GM18907 (cell line): ENCODE data around the gene KIAA0753.
"Not testable (repeated sequence)": the region's sequence is repeated elsewhere in the genome, so short reads cannot be mapped to it uniquely, and the experiment has no call there.

ENCODE experiments used
- ATAC-seq: cut with Tn5 transposase; IDR thresholded peaks from one replicate; pipeline ENCODE4 v1.9.1; 2021; ENCODE audit warnings: mild to moderate bottlenecking, moderate library complexity; ENCODE audit not compliant: unreplicated experiment

The KIAA0753 gene

GRCh38 chr17:6599364-6599763 is 41.1 kb downstream of the KIAA0753 start:
- ATAC-seq, result no peak

- no peak for ATAC-seq
These were observed 42.8 kb downstream of the KIAA0753 start for GRCh38 chr17:6597727-6598126.

- ATAC-seq, result no peak
These were observed 43.6 kb downstream of the KIAA0753 start for GRCh38 chr17:6596941-6597340.

- ATAC-seq, result no peak
These were observed 44.0 kb downstream of the KIAA0753 start for GRCh38 chr17:6596511-6596910.

- no peak for ATAC-seq
These were observed 44.4 kb downstream of the KIAA0753 start for GRCh38 chr17:6596081-6596480.

GRCh38 chr17:6593371-6593770 is 47.1 kb downstream of the KIAA0753 start:
- ATAC-seq, result not testable (repeated sequence)

- ATAC-seq, result no peak
These were observed 48.3 kb downstream of the KIAA0753 start for GRCh38 chr17:6592173-6592572.

- no peak for ATAC-seq
These were observed 48.8 kb downstream of the KIAA0753 start for GRCh38 chr17:6591599-6592158.

GRCh38 chr17:6589266-6589946 is 51.1 kb downstream of the KIAA0753 start:
- no peak for ATAC-seq

GRCh38 chr17:6588165-6588564 is 52.3 kb downstream of the KIAA0753 start:
- no peak for ATAC-seq

- ATAC-seq, result no peak
These were observed 53.2 kb downstream of the KIAA0753 start for GRCh38 chr17:6587310-6587709.

GRCh38 chr17:6583411-6583810 is 57.1 kb downstream of the KIAA0753 start:
- no peak for ATAC-seq

- ATAC-seq, result no peak
These were observed 59.9 kb downstream of the KIAA0753 start for GRCh38 chr17:6580625-6581024.

- no peak for ATAC-seq
These were observed 62.0 kb downstream of the KIAA0753 start for GRCh38 chr17:6578491-6578890.

GRCh38 chr17:6577686-6578263 is 62.7 kb downstream of the KIAA0753 start:
- no peak for ATAC-seq

- no peak for ATAC-seq
These were observed 64.3 kb downstream of the KIAA0753 start for GRCh38 chr17:6576038-6576785.

GRCh38 chr17:6575596-6575988 is 64.9 kb downstream of the KIAA0753 start:
- ATAC-seq, result no peak

GRCh38 chr17:6574687-6575595 is 65.6 kb downstream of the KIAA0753 start:
- ATAC-seq, result no peak

- ATAC-seq, result no peak
These were observed 66.4 kb downstream of the KIAA0753 start for GRCh38 chr17:6573982-6574686.

- ATAC-seq, result not testable (repeated sequence)
These were observed 67.0 kb downstream of the KIAA0753 start for GRCh38 chr17:6573495-6573894.
